Right lung (tissue), 5 donors: Measurements from ENCODE around the gene PTCH1. TPM values are rescaled to one million over a fixed set of nuclear protein-coding genes. Genes with fewer than 3 reads are reported as not detected.

Source experiments
- DNase-seq, 2 donors: peaks; one replicate each; pipeline ENCODE4 v3.0.0-alpha.2; 2013
- polyA plus RNA-seq, 5 donors: library from polyadenylated mRNA; unstranded; fragments of 120-200 nt; gene quantifications; one replicate each; pipeline versions ENCODE4 v1.2.1 to v1.2.3, GENCODE V29; 2013; ENCODE audit warnings: inconsistent platforms in 1 of 5, low replicate concordance in 1 of 5; ENCODE audit not compliant: insufficient read length in 5 of 5, insufficient read depth in 1 of 5

Gene PTCH1
- polyA plus RNA-seq, 5 donors, result 65.5 to 101 (median 76.8) TPM

DNA sequence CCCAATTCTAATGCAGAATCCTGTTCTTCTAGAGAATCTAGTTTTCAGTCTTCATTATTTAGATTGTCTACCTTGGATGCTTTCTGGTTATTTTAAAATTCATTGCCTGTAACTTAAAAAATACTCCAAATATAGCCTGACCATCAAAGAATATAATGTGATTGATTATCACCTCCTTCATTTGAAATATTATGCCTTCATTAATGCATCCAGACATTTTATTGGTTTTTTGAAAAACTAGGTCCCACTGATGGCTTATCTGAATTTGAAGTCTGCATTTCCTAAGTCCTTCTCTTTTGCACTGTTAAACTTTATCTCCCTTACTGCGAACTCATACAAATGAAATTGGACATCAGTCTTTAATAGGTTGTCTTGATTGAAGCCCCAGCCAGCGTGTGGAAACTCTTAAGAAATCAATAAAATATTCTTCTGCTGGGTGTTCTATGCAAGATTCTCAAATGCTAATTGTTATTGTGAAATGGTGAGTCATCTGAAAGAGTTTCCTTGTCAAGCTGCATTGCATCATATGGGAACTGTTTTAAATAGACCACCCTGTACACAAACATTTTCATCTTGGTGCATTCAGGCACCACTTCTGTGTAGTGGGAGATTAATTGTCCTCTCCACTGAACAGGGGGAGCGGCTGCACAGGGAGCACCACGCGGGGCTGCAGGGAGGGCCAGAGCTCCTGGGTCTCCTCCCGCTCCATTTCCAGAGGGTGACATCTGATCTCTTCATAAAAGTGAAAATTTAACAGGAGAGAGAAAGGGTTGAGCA, 106.9 kb downstream of the PTCH1 start:
- peak; percentile 65 to 74 for DNase-seq

DNA sequence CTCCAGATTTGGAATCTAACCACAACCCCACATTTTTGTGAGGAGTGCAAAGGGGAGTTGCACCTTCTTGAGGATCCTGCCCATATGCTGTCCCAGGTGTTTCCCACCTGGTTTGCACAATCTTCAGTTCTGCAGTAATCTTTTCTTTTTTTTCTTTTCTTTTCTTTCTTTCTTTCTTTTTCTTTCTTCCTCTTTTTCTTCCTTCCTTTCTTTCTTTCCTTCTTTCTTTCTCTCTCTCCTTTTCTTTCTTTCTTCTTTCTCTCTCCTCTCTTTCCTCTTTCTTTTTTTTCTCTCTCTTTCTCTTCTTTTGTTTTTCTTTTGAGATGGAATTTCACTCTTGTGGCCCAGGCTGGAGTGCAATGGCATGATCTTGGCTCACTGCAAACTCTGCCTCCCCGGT, 109.2 kb downstream of the PTCH1 start:
- no peak for DNase-seq

DNA sequence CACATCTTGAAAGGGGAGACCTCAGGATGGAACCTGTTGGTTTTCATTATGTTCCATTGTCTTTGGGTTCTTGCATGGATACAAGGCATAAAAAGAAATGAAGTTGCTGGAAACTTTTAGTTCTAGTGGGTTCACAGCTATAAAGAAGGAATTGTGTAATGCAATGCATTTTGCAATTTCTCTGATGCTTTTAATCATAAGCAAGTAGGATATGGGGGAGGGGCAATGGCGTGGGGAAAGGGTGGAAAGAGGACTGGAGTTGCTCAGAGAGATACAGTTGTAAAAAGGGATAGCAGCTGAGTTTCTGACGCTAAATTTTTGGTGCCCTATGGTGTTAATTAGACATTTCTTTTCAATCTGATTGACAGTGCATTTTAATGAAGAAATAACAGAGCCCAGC, 110.7 kb downstream of the PTCH1 start:
- DNase-seq, result peak; percentile 71 to 84

DNA sequence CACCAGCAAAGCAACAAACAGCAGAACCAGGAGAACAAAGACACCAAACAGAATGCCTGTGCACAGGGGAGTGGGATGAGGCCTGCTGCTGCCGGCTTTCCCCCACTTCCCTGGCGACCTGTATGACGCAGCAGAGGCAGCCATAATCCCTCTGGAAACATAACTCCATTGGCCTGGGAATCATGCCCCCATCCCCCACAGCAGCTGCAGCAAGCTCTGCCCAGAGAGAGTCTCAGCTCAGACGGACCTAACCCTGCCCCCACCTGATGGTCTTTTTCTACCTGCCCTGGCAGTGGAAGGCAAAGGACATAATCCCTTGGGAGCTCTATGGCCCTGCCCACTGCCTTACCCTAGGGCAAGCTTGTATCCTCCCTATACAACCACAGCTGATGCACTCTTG, 117.5 kb downstream of the PTCH1 start:
- no peak for DNase-seq

Other genes with a start within 250 kb of the PTCH1 start
- gene FANCC, start 199.3 kb downstream of the PTCH1 start, polyA plus RNA-seq, result 10 to 100 TPM; 22.7 to 31.7 (median 23.8) TPM